PFSK-1 (cell line): ENCODE results near the gene LAD1.

Experiments used
- FOXP2 ChIP-seq: optimal IDR thresholded peaks from 2 replicates; pipeline ENCODE3; 2011; ENCODE audit warnings: borderline replicate concordance, control low read depth, inconsistent platforms; ENCODE audit not compliant: insufficient read depth; ENCODE audit errors: extremely low read length, extremely low read depth
- POLR2AphosphoS5 ChIP-seq: IDR thresholded peaks from 2 replicates; pipeline ENCODE4 v1.6.1; 2012; ENCODE audit warnings: low read depth, mild to moderate bottlenecking, control low read depth, low read length, moderate library complexity
- SIN3A ChIP-seq: IDR thresholded peaks from 2 replicates; pipeline ENCODE4 v1.6.1; 2012; ENCODE audit warnings: mild to moderate bottlenecking, low read length, moderate library complexity, borderline replicate concordance; ENCODE audit not compliant: insufficient read depth
- TAF1 ChIP-seq: IDR thresholded peaks from 2 replicates; pipeline ENCODE4 v1.6.1; 2012; ENCODE audit warnings: low read length, control low read depth, borderline replicate concordance; ENCODE audit not compliant: insufficient read depth
- TF ChIP-seq, protein P1 (sequence below), 2 experiments: IDR thresholded peaks; 2 replicates each; pipeline versions ENCODE4 v1.6.1 to v1.8.0; 2011 to 2012; ENCODE audit warnings: low read depth in 2 of 2, low read length in 2 of 2, control low read depth in 1 of 2, inconsistent platforms in 1 of 2, mild to moderate bottlenecking in 1 of 2, moderate library complexity in 1 of 2; ENCODE audit not compliant: insufficient read depth in 1 of 2

DNA sequence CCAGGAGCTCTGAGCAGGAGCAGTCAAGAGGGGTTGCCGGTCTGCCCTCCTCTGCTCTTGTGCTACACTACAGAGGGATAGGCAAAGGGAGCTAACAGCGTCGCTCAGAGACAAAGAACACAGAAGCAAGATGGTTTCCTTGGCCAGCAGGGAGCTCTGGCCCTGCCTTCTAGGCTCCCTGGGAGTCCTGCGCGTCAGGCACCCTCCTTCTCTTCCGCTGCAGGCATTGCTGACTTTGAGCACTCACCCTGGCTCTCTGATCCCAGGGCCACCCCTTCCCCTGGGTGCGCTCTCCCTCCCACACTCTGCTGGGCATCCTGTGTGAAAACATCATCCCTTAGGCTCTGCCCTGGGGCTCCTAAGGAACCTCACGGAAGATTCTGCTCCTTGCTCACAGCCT is 21.9 kb upstream of the LAD1 start:
- TF ChIP-seq, protein P1, sequence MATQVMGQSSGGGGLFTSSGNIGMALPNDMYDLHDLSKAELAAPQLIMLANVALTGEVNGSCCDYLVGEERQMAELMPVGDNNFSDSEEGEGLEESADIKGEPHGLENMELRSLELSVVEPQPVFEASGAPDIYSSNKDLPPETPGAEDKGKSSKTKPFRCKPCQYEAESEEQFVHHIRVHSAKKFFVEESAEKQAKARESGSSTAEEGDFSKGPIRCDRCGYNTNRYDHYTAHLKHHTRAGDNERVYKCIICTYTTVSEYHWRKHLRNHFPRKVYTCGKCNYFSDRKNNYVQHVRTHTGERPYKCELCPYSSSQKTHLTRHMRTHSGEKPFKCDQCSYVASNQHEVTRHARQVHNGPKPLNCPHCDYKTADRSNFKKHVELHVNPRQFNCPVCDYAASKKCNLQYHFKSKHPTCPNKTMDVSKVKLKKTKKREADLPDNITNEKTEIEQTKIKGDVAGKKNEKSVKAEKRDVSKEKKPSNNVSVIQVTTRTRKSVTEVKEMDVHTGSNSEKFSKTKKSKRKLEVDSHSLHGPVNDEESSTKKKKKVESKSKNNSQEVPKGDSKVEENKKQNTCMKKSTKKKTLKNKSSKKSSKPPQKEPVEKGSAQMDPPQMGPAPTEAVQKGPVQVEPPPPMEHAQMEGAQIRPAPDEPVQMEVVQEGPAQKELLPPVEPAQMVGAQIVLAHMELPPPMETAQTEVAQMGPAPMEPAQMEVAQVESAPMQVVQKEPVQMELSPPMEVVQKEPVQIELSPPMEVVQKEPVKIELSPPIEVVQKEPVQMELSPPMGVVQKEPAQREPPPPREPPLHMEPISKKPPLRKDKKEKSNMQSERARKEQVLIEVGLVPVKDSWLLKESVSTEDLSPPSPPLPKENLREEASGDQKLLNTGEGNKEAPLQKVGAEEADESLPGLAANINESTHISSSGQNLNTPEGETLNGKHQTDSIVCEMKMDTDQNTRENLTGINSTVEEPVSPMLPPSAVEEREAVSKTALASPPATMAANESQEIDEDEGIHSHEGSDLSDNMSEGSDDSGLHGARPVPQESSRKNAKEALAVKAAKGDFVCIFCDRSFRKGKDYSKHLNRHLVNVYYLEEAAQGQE (IDR thresholded peaks at IDR 0.05; ENCODE audit: insufficient read depth in 1 of 2, low read depth in 2 of 2, low read length in 2 of 2), result no peak
- TF ChIP-seq POLR2AphosphoS5, result no peak
- no peak for TF ChIP-seq TAF1
- no peak for TF ChIP-seq SIN3A
- TF ChIP-seq FOXP2, result no peak
